Skeletal muscle tissue (tissue), 4 donors: ENCODE measurements around the gene ACVR2B. TPM values are rescaled to one million over a fixed set of nuclear protein-coding genes. Genes with fewer than 3 reads are reported as not detected.
"Not testable (repeated sequence)": the region's sequence is repeated elsewhere in the genome, so short reads cannot be mapped to it uniquely, and the experiment has no call there.

Source experiments
- H3K27ac ChIP-seq: one replicate; pipeline ENCODE4 v1.7.0; 2013; ENCODE audit warnings: mild to moderate bottlenecking, low read depth, low read length, inconsistent platforms
- H3K27me3 ChIP-seq, 3 donors: one replicate each; pipeline ENCODE4 v1.7.0; 2013; ENCODE audit warnings: low read length in 3 of 3; ENCODE audit not compliant: control insufficient read depth in 3 of 3, insufficient read depth in 3 of 3
- H3K36me3 ChIP-seq, 3 donors: one replicate each; pipeline ENCODE4 v1.7.0; 2013; ENCODE audit warnings: low read length in 3 of 3; ENCODE audit not compliant: control insufficient read depth in 3 of 3, insufficient read depth in 3 of 3
- H3K4me1 ChIP-seq, 3 donors: one replicate each; pipeline ENCODE4 v1.7.0; 2013; ENCODE audit warnings: low read length in 3 of 3, mild to moderate bottlenecking in 3 of 3; ENCODE audit not compliant: control insufficient read depth in 3 of 3, insufficient read depth in 3 of 3
- H3K4me3 ChIP-seq, 3 donors: one replicate each; pipeline ENCODE4 v1.7.0; 2013; ENCODE audit warnings: low read length in 3 of 3
- H3K9ac ChIP-seq, 3 donors: one replicate each; pipeline ENCODE4 v1.7.0; 2013; ENCODE audit warnings: low read length in 3 of 3, mild to moderate bottlenecking in 3 of 3, moderate library complexity in 2 of 3, low read depth in 1 of 3
- H3K9me3 ChIP-seq, 3 donors: one replicate each; pipeline ENCODE4 v1.7.0; 2013; ENCODE audit warnings: low read length in 3 of 3; ENCODE audit not compliant: control insufficient read depth in 3 of 3
- total RNA-seq: library from RNA; depleted of rRNA; stranded (reverse); fragments of >200 nt; gene quantifications from one replicate; pipeline ENCODE4 v1.2.3, GENCODE V29; 2014
- donor health status: Osteomylitis.

ACVR2B gene
- total RNA-seq = 17.7 TPM

DNA sequence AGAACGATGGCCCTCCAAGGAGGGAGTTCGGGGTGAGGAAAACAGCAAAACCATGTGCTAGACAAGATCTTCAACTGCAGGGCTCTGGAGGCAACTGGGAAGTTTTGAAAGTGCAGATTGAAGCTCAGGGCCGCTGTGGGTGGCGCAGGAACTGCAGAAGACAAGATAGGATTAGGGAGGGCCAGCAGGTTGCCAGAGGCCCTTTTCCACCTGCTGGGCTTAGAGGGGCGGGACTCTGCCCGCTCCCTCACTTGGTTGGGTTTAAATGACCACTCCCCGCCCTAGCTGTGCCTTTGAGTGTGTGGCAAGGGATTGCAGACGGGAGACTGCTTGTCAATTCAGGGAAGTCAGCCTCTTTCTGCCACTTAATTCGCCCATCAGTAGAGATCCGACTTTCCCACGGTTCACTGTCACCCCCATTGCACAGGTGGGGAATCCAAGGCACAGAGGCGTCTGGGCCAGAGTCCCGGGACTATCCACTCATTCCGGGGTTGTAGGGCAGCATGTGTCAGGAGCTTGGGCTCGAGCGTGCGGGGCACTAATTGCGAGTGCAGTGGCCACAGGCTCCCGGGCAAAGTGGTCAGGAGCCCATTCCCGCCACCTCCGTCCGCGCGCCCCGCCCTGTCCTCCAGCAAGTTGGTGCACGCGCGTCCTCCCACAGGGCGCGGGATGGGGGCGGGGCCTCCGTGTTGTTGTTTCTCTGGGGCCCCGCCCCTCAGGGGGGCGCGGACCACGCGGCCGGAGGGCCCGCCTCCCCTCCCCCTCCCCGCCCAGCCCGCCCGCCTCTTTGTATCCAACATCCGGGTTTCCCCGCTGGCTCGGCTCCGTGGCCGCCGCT, at the start of gene ACVR2B:
Gene ACVR2B (plus strand): TSS at position 816 of the 838 bp plus-strand sequence. CDS start 433 bp downstream, outside the sequence.
- no peaks in the 10 kb centered on the region for H3K9me3 ChIP-seq
- H3K27ac ChIP-seq = peak within 1 kb of the TSS; percentile 96
- H3K4me1 ChIP-seq = peaks cover 20 to 41% (median 37%) of the 10 kb centered on the region in 3 donors
- H3K4me3 ChIP-seq = peak within 1 kb of the TSS; percentile 84 to 92 (median 91)
- H3K27me3 ChIP-seq = no peaks in the 10 kb centered on the region
- no peaks in the 10 kb centered on the region for H3K36me3 ChIP-seq
- H3K9ac ChIP-seq = peak within 1 kb of the TSS; percentile 86 to 96 (median 89)

DNA sequence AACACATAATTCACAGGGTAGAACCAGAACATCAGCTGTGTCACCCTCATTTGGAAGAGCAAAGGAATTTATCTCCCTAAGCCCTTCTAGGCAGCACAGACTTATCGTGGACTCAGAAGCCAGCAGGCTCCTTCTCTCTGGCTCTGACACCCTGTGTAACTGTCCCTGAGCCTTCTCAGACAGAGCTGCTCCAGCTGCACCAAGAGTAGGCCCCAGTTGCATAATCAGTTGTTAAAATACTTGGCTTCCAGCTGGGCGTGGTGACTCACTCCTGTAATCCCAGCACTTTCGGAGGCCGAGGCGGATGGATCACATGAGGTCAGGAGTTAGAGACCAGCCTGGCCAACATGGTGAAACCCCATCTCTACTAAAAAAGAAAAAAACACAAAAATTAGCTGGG, 49.4 kb upstream of the ACVR2B start:
- H3K4me3 ChIP-seq = no peak overlapping the region
- no peak overlapping the region for H3K27ac ChIP-seq
- no peaks in the 10 kb centered on the region for H3K27me3 ChIP-seq
- peaks cover 3 to 14% (median 13%) of the 10 kb centered on the region in 3 donors for H3K36me3 ChIP-seq
- H3K4me1 ChIP-seq = peaks cover 0 to 4% (median 0%) of the 10 kb centered on the region in 3 donors
- H3K9ac ChIP-seq = no peak overlapping the region
- no peaks in the 10 kb centered on the region for H3K9me3 ChIP-seq

DNA sequence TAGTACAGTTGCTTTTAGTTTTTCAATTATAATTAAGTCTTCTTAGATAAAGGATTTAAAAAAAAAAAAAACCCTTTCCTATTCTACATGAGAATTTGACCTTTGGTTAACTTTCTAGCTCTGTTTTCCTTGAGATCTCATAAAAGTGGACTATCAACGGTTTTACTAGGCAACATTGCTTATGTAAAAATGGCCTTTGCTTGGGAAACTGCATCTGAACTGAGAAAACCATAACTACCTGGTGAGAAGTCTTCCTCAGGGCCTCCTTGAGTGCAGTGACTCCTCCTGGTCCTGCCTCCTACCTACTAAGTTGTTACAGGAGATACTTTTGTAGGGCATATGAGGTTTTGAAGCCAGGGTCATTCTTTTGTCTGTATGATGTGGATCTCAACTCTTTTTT, 42.1 kb upstream of the ACVR2B start:
- Histone ChIP-seq H3K27me3 (no peaks in the 10 kb centered on the region), H3K36me3 (no peaks in the 10 kb centered on the region), H3K9me3 (no peaks in the 10 kb centered on the region), H3K27ac (no peak overlapping the region), H3K4me1 (no peaks in the 10 kb centered on the region), H3K9ac (no peak overlapping the region), H3K4me3 (no peak overlapping the region)

DNA sequence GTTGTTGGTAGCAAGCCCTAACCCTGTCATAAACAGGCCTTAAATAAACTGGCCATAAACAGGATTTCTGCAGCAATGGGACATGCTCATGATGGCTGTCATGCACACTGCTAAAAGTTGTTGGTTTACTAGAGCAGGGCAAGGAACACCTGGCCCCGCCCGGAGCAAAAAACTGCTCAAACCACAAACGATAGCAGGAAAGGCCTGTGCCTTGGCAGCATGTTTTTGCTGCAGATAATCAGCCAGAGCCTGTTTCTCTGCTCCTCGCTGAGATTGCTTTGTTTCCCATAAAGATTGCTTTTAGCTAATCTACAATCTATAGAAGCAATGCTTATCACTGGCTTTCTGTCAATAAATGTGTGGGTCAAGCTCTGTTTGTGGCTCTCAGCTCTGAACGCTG, 32.9 kb upstream of the ACVR2B start:
- H3K27me3 ChIP-seq, H3K36me3 ChIP-seq, H3K4me1 ChIP-seq, H3K9ac ChIP-seq, H3K27ac ChIP-seq, H3K9me3 ChIP-seq, H3K4me3 ChIP-seq: not testable (repeated sequence)

DNA sequence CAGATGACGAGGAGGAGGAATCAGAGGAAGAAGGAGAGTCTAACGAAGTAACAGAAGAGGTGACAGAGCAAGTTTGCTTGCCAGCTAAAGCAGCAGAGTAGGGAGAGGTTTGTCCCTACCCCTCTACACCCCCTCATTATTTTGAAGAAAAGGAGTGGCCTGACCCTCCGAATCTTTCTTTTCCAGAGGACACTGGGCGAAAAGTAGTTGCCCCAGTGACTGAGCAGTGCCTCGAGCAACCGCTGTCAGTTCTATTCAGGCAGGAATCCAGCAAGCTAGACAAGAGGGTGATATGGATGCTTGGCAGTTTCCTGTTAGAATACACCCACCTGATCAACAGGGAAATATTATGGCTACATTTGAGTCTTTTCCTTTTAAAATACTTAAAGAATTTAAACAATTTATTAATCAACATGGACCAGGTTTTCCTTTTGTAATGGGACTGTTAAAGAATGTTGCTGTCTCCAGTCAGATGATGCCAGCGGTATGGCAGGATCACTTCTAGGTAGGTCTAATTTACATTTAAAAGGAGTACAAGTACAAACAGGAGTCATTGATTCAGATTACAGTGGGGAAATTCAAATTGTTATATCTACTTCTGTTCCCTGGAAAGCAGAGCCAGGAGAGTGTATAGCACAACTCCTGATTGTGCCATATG, 31.9 kb upstream of the ACVR2B start:
- Histone ChIP-seq H3K4me3 (no peak overlapping the region), H3K27ac (no peak overlapping the region), H3K4me1 (no peaks in the 10 kb centered on the region), H3K27me3 (no peaks in the 10 kb centered on the region), H3K9me3 (no peaks in the 10 kb centered on the region), H3K9ac (no peak overlapping the region), H3K36me3 (no peaks in the 10 kb centered on the region)

DNA sequence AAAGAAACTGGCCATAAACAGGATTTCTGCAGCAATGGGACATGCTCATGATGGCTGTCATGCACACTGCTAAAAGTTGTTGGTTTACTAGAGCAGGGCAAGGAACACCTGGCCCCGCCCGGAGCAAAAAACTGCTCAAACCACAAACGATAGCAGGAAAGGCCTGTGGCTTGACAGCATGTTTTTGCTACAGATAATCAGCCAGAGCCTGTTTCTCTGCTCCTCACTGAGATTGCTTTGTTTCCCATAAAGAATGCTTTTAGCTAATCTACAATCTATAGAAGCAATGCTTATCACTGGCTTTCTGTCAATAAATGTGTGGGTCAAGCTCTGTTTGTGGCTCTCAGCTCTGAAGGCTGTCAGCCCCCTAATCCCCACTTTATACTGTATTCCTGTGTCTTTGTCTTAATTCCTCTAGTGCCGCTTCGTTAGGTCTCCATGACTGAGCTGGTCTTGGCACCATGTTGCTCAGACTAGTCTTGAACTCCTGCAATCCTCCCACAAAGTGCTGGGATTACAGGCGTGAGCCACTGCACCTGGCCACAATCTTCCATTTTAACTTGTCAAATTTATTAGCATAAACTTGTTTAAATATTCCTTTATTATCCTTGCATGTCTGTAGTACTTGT, 26.8 kb upstream of the ACVR2B start:
- not testable (repeated sequence) for H3K27ac ChIP-seq, H3K36me3 ChIP-seq, H3K9me3 ChIP-seq, H3K4me1 ChIP-seq, H3K27me3 ChIP-seq, H3K4me3 ChIP-seq, H3K9ac ChIP-seq

DNA sequence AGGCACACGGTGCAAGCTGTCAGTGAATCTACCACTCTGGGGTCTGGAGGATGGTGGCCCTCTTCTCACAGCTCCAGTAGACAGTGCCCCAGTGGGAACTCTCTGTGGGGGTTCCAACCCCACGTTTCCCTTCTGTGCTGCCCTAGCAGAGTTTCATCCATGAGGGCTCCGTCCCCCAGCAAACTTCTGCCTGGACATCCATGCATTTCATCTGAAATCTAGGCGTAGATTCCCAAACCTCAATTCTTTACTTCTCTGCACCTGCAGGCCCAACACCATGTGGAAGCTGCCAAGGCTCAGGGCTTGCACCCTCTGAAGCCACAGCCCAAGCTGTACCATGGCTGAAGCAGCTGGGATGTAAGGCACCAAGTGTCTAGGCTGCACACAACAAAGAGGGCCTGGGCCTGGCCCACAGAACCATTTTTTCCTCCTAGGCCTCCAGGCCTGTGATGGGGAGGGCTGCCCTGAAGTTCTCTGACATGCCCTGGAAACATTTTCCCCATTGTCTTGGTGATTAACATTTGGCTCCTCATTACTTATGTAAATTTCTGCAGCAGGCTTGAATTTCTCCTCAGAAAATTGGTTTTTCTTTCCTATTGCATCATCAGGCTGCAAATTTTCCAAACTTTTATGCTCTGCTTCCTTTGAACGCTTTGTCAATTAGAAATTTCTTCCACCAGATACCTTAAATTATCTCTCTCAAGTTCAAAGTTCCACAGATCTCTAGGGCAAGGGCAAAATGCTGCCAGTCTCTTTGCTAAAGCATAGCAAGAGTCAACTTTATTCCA, 20.6 kb upstream of the ACVR2B start:
- H3K9ac ChIP-seq, H3K9me3 ChIP-seq, H3K27ac ChIP-seq, H3K4me1 ChIP-seq, H3K27me3 ChIP-seq, H3K36me3 ChIP-seq: not testable (repeated sequence)
- peak overlapping the region in 1 of 3 donors; percentile 38 for H3K4me3 ChIP-seq

DNA sequence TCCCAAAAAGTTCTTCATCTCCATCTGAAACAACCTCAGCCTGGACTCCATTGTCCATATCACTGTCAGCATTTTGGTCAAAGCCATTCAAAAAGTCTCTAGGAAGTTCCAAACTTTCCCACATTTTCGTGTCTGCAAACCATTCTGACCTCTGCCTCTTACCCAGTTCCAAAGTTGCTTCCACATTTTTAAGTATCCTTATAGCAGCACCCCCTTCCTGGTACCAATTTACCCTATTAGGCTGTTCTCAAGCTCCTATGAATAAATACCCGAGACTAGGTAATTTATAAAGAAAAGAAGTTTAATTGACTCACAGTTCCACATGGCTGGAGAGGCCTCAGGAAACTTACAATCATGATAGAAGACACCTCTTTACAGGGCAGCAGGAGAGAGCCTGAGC, 20.0 kb upstream of the ACVR2B start:
- H3K27me3 ChIP-seq, H3K27ac ChIP-seq, H3K4me3 ChIP-seq, H3K4me1 ChIP-seq, H3K9ac ChIP-seq, H3K9me3 ChIP-seq, H3K36me3 ChIP-seq: not testable (repeated sequence)

DNA sequence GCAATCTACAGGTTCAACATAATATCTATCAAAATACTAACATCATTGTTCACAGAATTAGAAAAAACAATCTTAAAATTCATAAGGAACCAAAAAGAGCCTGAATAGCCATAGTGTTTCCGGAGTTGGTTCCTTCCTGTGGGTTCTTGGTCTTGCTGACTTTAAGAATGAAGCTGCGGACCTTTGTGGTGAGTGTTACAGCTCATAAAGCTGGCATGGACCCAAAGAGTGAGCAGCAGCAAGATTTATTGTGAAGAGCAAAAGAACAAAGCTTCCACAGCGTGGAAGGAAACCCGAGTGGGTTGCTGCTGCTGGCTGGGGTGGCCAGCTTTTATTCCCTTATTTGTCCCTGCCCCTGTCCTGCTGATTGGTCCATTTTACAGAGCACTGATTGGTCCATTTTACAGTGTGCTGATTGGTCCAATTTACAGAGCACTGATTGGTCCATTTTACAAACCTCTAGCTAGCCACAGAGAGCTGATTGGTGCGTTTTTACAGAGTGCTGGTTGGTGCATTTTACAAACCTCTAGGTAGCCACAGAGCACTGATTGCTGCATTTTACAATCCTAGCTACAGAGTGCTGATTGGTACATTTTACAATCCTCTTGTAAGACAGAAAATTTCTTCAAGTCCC, 15.1 kb upstream of the ACVR2B start:
- H3K9me3 ChIP-seq, H3K36me3 ChIP-seq, H3K27me3 ChIP-seq, H3K4me3 ChIP-seq, H3K27ac ChIP-seq, H3K4me1 ChIP-seq, H3K9ac ChIP-seq: not testable (repeated sequence)
